NCI-H345 treated with DMSO at 0.1 percent for 48 hours (cell line): ENCODE data around the gene XYLT2.
A peak's percentile ranks its signal among the peaks of the same experiment; 100 is the strongest.
"Not testable (repeated sequence)": the region's sequence is repeated elsewhere in the genome, so short reads cannot be mapped to it uniquely, and the experiment has no call there.

ENCODE experiments used
- DNase-seq: peaks from one replicate; lab custom pipeline; 2025; ENCODE audit not compliant: unreplicated experiment; lab: John Stamatoyannopoulos, UW

The XYLT2 gene

GRCh38 chr17:50319306-50320004 lies 26.5 kb upstream of the XYLT2 start:
- DNase-seq = no peak

DNA sequence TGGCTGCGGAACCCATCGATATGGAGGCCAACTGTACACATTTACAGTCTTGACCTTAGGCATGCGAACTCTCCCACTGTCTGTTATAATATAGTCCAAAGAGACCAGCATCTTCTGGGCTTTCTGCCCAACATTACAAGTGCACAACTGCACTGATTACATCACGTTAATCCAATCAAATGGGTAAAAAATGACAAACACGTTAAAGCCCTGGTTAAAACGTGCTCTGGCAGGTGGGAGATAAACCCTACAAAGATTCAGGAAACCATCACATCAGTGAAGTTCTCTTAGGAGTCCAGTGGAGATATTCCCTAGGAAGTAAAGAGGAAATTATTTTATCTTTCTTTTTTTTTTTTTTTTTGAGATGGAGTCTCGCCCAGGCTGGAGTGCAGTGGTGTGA lies 23.7 kb upstream of the XYLT2 start:
- DNase-seq = no peak

- DNase-seq = no peak
These were observed 22.9 kb upstream of the XYLT2 start for GRCh38 chr17:50323060-50323459.

- no peak for DNase-seq
These were observed 20.0 kb upstream of the XYLT2 start for GRCh38 chr17:50325906-50326305.

DNA sequence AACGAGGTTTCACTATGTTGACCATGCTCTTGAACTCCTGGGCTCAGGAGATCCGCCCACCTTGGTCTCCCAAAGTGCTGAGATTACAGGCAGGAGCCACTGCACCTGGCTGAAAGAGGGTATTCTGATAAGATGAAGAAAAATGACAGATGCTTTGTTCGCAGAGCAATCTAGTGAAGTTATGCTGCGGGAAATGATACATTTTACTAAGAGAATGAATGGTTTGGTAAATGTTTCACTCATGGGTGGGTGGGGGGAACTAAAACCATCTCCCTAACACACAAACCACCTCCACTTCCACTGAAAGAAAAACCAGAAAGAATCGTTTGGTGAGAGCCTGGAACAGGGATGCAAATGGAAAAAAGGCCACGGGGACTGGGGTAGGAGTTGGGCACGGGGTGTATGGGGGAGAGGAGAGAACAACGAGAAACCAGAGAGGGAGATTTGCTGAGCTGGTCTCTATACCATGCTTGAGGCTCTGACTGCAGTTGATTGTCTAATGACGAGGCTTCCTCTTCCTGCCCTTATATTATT lies 19.0 kb upstream of the XYLT2 start:
- DNase-seq = no peak

- DNase-seq = no peak
These were observed 17.3 kb upstream of the XYLT2 start for GRCh38 chr17:50328363-50329325.

- no peak for DNase-seq
These were observed 16.2 kb upstream of the XYLT2 start for GRCh38 chr17:50329716-50330115.

GRCh38 chr17:50330151-50330775 lies 15.7 kb upstream of the XYLT2 start:
- DNase-seq = no peak

DNA sequence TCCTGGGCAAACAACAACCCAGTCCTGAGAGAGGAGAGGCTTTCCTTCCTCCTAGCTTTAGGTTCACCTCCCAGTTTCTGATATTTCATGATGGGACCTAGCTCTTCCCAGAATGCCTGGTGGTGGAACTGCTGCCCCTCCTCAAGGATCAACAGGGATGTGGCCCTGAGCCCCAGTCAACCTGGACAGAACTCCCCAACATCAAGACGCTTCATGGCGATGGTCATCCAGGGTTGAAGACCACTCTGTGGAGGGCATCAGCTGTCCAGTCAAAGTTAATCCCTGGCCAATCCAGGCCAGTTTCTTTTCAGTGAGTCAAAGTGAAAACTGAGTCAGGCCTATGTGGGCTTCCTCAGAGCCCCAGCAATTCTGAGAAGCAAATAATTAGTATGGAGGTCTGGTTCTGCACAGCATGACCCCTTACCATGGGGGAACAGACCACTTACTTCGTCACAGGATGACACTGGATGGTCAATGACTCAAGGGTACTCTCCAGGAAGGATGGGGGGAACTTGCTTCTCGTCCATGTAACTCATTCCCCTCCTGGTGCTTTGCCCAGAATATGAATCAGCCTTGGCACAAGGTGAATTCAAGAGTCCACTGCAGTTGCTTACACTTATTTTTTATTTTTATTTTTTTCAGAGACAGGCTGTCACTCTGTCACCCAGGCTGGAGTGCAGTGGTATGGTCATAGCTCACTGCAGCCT lies 14.7 kb upstream of the XYLT2 start:
- DNase-seq = no peak

GRCh38 chr17:50332196-50332595 lies 13.7 kb upstream of the XYLT2 start:
- no peak for DNase-seq

DNA sequence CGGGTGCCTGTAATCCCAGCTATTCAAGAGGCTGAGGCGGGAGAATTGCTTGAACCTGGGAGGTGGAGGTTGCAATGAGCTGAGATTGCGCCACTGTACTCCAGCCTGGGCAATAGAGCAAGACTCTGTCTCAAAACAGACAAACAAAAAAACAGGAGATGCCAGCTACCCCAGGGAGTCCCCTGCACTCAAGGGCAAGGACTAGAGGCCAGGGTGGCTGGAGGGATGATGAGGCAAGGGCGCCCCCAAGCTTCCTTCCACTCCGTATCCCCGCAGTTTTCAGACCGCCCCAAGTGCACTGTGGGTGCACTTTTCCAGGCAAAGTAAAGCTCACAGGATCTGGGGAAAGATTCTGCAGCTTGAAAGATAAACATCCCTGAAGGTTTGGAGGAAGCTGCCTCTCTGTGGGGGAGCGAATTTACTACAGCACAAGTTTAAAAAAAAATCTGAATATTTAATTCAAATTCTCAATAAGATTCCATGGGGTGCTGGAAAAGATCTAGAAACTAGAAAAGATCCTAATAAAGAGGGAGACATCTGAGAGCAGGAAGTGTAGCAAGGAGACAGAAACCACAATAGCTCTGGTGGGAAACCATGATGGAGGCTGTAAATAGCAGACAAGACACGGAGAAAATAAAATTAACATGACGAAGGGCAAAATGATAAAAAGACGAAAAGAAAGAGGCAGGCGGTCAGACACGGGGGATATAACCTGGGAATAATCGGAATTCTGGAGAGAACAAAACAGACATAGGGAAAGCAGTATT lies 12.5 kb upstream of the XYLT2 start:
- DNase-seq = not testable (repeated sequence)

DNA sequence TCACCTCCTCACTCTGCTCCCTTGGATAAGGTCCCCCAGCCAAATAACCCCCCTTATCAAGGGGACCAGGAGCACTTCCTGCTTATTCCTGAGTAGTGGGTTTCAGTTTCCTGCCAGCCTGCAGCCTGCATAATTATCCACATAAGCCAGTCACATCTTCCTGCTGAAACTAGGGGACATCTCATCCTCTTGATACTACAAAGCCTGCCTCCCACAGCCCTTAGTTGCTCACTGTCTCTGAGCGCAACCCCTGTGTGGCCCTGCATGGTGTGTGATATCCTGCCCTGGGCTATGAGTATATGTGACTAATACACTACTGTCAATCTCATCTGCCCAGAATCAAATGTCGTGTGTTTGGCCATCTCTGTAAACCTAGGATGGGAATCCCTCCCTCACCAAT lies 8.0 kb upstream of the XYLT2 start:
- no peak for DNase-seq

DNA sequence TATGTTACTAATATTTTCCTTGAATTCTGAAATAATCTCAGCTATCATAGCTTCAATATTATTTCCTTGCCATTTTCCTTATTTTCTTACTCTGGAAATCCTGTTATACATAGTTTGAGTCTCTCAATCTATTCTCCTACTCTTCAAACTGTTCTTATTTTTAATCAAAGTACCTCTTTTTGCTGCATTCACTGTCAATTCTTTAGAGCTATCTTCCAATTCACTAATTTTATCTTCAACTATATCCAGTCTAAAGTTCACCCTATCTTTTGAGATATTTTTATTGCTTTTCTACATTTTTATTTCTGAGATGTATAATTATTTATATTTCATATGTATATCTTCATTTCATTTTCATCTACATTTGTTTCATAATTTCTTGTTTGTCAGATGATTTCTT lies 7.3 kb upstream of the XYLT2 start:
- no peak for DNase-seq

DNA sequence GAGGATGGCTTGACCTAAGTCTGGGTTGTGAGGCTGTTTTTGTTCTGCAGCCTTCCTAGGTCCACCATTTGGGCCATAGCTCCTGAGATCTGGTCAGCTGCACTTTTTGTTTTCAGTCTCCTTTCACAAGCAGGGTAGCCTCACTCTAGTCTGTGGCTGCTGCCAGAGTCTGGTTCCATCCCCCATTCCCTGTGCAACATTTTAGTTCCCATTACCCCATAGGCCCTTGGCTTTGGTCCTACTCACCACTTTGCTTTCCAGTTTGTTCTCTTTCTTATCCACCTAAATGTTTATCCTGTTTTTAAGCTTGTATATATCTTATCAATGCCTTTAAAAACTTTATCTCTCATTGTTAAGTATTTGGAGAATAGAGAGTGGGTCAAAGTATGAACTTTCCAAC lies 6.5 kb upstream of the XYLT2 start:
- no peak for DNase-seq

DNA sequence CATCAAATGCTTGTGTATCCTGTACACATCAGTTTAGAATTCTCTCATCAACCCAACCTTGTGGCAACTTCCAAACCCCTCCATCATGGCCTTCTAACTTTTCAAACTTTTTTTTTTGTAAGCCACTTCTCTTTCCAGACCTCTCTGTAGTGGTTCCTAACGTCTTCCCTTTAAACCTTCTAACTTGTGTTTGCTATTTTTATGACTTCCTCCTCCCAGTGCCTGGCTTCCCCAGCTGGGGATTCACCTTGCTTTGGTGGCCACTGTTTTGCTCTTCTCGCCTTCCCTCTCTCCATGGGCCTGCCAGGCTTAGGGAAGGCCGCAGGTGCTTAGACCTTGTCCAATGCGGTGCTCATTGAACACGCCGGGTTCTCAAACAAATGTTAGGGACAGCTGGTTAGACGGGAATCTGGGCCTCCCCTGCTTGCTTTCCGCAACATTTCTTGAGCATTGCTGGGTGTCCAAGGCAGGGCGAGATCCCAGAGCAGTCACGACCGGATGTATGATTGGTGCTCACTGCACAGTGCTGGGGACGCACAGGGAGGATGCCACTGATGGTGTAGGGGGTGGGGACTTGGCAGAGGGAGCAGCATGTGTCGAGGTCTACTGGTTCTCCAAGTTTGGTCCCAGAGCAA lies 1.1 kb upstream of the XYLT2 start:
- DNase-seq = peak; percentile 58

DNA sequence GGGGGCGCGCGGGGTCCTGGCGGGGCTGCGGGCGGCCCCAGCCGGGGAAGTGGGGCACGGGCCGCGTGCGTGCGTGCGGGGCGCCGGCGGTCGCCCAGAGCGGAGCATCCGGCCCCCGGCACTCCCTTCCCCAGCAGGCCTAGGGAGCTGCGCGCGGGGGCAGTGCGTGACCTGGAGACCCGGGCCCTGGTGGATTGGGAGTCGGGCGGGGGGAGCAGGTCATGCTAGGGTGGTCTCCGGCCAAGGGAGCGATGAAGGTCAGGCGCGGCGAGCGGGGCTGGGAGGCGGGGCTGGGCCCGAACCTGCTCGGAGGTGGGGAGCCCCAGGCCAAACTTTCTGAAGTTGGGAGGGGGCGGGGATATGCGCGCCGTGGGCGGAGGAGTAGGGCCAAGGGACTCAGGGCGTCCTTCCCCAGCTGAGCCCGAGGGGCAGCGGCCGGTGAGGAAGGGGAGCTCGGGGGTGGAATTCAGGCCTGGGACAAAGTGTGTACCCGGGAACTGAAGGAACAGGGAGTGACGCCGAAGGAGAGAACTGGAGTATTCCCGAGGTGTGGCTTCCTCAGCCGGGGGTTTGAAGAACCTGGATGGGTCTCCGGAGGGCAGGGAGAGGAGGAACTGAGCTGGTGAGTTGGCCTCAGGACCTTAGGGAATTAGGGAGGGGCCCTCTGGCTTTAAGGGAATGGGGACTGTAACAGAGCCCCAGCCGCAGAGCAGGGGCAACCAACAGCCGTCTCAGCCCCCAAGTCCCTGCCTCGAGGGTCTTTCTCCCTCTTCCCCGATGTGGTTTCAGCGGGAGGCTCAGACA lies 589 bp downstream of the XYLT2 start:
- DNase-seq = no peak

DNA sequence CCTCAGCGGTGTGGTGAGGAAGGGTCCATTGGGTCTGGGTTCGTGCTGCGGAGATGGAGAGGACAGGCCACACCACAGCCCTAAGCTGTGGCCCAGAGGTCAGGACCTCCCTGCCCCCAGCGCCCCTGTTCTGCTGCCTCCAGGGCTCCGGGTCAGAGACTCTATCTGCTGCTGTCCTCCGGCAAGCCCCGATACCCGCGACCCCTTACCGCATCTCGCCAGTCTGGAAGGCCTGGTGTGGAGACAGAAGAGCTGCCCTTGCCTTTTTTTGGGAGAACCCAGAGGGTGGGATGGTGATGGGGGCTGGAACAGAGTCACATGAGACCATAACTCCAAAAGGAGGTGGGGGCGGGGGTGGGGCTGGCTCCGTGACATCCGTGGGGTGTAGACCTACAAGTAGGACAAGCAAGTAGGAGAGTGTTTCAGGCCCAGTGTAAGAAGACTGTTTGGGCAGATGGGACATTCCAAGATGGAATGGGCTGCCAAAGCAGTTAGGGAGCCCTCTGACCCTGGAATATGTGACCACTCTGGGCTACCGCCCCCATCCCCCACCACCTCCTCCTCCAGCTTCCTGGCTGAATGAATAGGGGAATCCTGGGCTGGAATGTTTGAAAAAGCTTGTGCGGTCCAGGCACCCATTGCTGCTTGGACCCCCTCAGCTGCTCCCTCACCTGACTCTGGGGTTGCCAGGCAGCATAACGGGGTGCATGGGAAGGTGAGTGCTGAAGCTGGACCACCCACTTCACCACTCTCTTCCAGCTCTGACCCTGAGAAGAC lies 1.4 kb downstream of the XYLT2 start:
- no peak for DNase-seq

DNA sequence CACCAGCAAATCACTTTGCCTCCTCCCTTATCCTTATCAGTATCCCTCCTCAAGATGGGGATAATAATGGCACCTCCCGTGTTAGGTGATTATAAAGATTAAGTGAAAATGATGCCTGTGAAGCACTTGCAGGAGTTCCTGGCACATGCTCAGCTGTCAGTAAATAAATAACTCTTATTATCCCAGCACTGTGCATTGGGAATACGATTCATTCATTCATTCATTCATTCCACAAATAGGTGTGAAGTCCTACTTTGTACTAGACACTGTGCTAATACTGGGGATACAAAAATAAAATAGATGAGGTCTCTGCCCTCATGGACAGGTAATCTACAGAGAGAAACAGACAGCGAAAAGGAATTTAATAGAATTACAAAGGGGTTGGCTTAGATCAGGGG lies 2.0 kb downstream of the XYLT2 start:
- DNase-seq = no peak
